Neural progenitor cell (in vitro differentiated cells): ENCODE results near the gene FBXL17. TPM values are rescaled to one million over a fixed set of nuclear protein-coding genes. Genes with fewer than 3 reads are reported as not detected.

Experiments
- DNase-seq: peaks from one replicate; pipeline ENCODE4 v3.0.0-alpha.2; 2016; ENCODE audit warnings: low spot score
- H2AFZ ChIP-seq: fragments of 200-600 bp; sonication (generic); replicated peaks from 2 replicates; pipeline ENCODE4 v1.6.1; 2016; ENCODE audit warnings: antibody characterized with exemption
- H3F3A ChIP-seq: fragments of 200-600 bp; sonication (generic); 2 replicates; pipeline ENCODE4 v1.6.1; 2016; ENCODE audit warnings: antibody characterized with exemption, low read depth
- H3K27ac ChIP-seq: fragments of 200-600 bp; sonication (generic); 2 replicates; pipeline ENCODE4 v1.5.1; 2016; ENCODE audit warnings: mild to moderate bottlenecking
- H3K27me3 ChIP-seq: fragments of 200-600 bp; sonication (generic); 2 replicates; pipeline ENCODE4 v1.6.1; 2016; ENCODE audit warnings: mild to moderate bottlenecking, moderate library complexity
- H3K36me3 ChIP-seq: fragments of 200-600 bp; sonication (generic); 2 replicates; pipeline ENCODE4 v1.5.1; 2016
- H3K4me1 ChIP-seq: fragments of 200-600 bp; sonication (generic); 2 replicates; pipeline ENCODE4 v1.6.1; 2016; ENCODE audit warnings: mixed run types
- H3K4me2 ChIP-seq: fragments of 200-600 bp; sonication (generic); 2 replicates; pipeline ENCODE4 v1.6.1; 2016
- H3K4me3 ChIP-seq: fragments of 200-600 bp; sonication (generic); 2 replicates; pipeline ENCODE4 v1.5.1; 2016
- H3K79me2 ChIP-seq: fragments of 200-600 bp; sonication (generic); 2 replicates; pipeline ENCODE4 v1.6.1; 2016; ENCODE audit warnings: low read depth
- H3K9ac ChIP-seq: fragments of 200-600 bp; sonication (generic); 2 replicates; pipeline ENCODE4 v1.6.1; 2016
- H3K9me3 ChIP-seq: fragments of 200-600 bp; sonication (generic); 2 replicates; pipeline ENCODE4 v1.5.1; 2016; ENCODE audit warnings: low read depth
- H4K20me1 ChIP-seq: fragments of 200-600 bp; sonication (generic); 2 replicates; pipeline ENCODE4 v1.6.1; 2016; ENCODE audit warnings: low read depth
- H3K27ac Mint-ChIP-seq: 3 replicates; pipeline ENCODE4 v1.8.0; 2021; ENCODE audit warnings: mixed read lengths
- H3K27me3 Mint-ChIP-seq: 2 replicates; pipeline ENCODE4 v1.8.0; 2022; ENCODE audit warnings: low read depth, mild to moderate bottlenecking, inconsistent platforms, moderate library complexity, mixed read lengths; ENCODE audit not compliant: insufficient read depth
- H3K36me3 Mint-ChIP-seq: 3 replicates; pipeline ENCODE4 v1.8.0; 2021; ENCODE audit warnings: mixed read lengths
- H3K4me1 Mint-ChIP-seq: 3 replicates; pipeline ENCODE4 v1.8.0; 2021; ENCODE audit warnings: mixed read lengths
- H3K4me3 Mint-ChIP-seq: 3 replicates; pipeline ENCODE4 v1.8.0; 2021; ENCODE audit warnings: mild to moderate bottlenecking, moderate library complexity, mixed read lengths
- H3K9me3 Mint-ChIP-seq: 3 replicates; pipeline ENCODE4 v1.8.0; 2020; ENCODE audit warnings: mixed read lengths
- EZH2 ChIP-seq: fragments of 200-600 bp; sonication (generic); IDR thresholded peaks from 2 replicates; pipeline ENCODE4 v1.6.1; 2017; ENCODE audit warnings: antibody characterized with exemption, mild to moderate bottlenecking, moderate library complexity
- EZH2phosphoT487 ChIP-seq: fragments of 200-600 bp; sonication (generic); IDR thresholded peaks from 2 replicates; pipeline ENCODE4 v1.6.1; 2017; ENCODE audit warnings: antibody characterized with exemption
- total RNA-seq: library from RNA; depleted of rRNA; stranded (reverse); fragments of >200 nt; gene quantifications from 2 replicates; pipeline ENCODE4 v1.2.3, GENCODE V29; 2015; ENCODE audit warnings: low replicate concordance
- TF ChIP-seq, protein P1 (sequence below): fragments of 200-600 bp; sonication (generic); IDR thresholded peaks from 2 replicates; pipeline ENCODE4 v1.5.1; 2017; ENCODE audit warnings: antibody characterized with exemption, mild to moderate bottlenecking

FBXL17 gene
- total RNA-seq, 1 donor from 2014 or later: 7.6 TPM

DNA sequence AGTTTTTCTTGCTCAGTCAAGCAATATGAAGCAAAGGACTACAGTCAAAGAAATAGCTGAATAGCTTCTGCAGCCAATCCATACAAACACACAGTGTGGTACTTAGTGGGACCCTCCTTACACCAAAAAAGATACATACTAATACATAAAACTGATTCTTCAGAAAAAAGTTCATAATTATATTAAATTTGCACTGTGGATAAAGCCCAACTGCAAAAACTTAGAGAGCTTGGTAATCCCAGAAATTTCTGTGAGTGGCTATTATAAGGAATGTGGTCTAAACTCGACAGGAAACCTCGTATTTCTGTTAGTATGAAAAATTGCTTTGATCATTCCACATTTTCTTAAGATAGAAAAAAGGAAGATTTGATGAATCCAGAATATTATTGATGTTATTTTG, 245.4 kb downstream of the FBXL17 start:
- H3K4me3 ChIP-seq: no peak overlapping the region
- H3K79me2 ChIP-seq: no peaks in the 10 kb centered on the region
- no peak overlapping the region for H2AFZ ChIP-seq
- H3K27me3 Mint-ChIP-seq: no peaks in the 10 kb centered on the region
- no peaks in the 10 kb centered on the region for H3K27me3 ChIP-seq
- no peak for DNase-seq
- no peak overlapping the region for H3K4me3 Mint-ChIP-seq
- TF ChIP-seq EZH2: no peak
- TF ChIP-seq EZH2phosphoT487: no peak
- TF ChIP-seq, protein P1, sequence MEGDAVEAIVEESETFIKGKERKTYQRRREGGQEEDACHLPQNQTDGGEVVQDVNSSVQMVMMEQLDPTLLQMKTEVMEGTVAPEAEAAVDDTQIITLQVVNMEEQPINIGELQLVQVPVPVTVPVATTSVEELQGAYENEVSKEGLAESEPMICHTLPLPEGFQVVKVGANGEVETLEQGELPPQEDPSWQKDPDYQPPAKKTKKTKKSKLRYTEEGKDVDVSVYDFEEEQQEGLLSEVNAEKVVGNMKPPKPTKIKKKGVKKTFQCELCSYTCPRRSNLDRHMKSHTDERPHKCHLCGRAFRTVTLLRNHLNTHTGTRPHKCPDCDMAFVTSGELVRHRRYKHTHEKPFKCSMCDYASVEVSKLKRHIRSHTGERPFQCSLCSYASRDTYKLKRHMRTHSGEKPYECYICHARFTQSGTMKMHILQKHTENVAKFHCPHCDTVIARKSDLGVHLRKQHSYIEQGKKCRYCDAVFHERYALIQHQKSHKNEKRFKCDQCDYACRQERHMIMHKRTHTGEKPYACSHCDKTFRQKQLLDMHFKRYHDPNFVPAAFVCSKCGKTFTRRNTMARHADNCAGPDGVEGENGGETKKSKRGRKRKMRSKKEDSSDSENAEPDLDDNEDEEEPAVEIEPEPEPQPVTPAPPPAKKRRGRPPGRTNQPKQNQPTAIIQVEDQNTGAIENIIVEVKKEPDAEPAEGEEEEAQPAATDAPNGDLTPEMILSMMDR: no peak
- no peak overlapping the region for H3K27ac ChIP-seq
- H3K9ac ChIP-seq: no peak overlapping the region
- no peaks in the 10 kb centered on the region for H3K9me3 Mint-ChIP-seq
- no peaks in the 10 kb centered on the region for H3K36me3 ChIP-seq
- no peaks in the 10 kb centered on the region for H4K20me1 ChIP-seq
- no peaks in the 10 kb centered on the region for H3K9me3 ChIP-seq
- no peaks in the 10 kb centered on the region for H3F3A ChIP-seq
- H3K4me1 ChIP-seq: peaks cover 8% of the 10 kb centered on the region
- H3K4me1 Mint-ChIP-seq: no peaks in the 10 kb centered on the region
- H3K27ac Mint-ChIP-seq: no peak overlapping the region
- H3K36me3 Mint-ChIP-seq: no peaks in the 10 kb centered on the region
- H3K4me2 ChIP-seq: no peak overlapping the region

DNA sequence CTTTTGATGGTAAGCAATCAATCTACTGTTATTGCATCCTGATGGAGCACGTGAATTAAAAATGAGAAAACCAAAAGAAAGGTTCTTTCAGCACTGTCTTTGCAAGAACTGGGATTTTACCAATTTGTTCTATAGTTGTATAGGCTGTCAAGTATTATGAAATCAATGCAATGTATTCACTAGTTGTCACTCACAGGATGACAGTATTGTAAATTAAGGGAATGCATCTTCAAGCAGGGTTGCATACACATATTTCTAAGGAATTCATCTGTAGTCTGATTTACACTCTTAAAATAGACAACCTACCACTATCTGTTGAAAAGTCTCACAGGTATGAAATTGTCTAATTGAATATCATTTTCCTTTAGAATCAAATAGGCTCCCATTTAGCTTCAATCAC, 252.8 kb downstream of the FBXL17 start:
- H3K9me3 ChIP-seq: no peaks in the 10 kb centered on the region
- H4K20me1 ChIP-seq: no peaks in the 10 kb centered on the region
- H3K79me2 ChIP-seq: no peaks in the 10 kb centered on the region
- no peak overlapping the region for H3K9ac ChIP-seq
- no peaks in the 10 kb centered on the region for H3K4me1 ChIP-seq
- Mint-ChIP-seq H3K4me3 (no peak overlapping the region), H3K4me1 (no peaks in the 10 kb centered on the region), H3K27me3 (no peaks in the 10 kb centered on the region), H3K9me3 (no peaks in the 10 kb centered on the region), H3K36me3 (no peaks in the 10 kb centered on the region), H3K27ac (no peak overlapping the region)
- TF ChIP-seq EZH2phosphoT487: no peak
- no peak for TF ChIP-seq EZH2
- H3K27me3 ChIP-seq: no peaks in the 10 kb centered on the region
- H3F3A ChIP-seq: no peaks in the 10 kb centered on the region
- H3K36me3 ChIP-seq: no peaks in the 10 kb centered on the region
- no peak overlapping the region for H3K27ac ChIP-seq
- no peak overlapping the region for H3K4me2 ChIP-seq
- DNase-seq: no peak
- no peak overlapping the region for H3K4me3 ChIP-seq
- H2AFZ ChIP-seq: no peak overlapping the region

DNA sequence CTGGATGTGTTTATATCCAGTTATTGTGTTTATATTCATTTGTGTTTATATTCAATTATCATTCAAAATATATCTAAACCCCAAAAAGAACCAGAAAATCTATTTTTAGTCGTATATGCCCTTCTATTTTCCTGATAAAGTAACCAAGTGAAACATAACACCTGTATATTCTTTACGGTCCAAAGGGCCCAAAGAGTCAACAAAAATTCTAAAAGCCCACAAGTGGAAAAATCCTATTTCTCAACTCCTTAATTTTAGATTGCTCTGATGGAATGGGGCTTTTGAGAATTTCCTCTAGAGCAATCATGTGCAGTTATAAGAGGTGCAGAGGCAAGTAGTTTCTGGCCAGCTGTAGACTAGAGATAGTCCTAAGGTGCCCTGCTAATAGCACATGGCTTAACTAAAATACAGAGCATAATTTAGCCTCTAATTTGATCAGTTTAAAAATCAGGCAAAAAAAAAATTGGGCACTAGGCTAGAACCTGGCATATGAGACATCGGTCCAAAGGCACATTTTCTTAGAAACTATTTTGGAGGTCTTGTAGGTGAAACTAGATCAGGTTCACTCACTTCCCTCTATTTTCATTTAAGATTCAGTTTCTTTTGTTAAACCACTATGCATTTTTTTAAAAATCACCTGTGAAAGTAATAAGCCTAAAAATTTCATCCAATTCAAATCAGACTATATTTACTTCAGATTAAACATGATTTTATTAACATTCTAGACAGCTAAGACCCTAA, 256.0 kb downstream of the FBXL17 start:
- Mint-ChIP-seq H3K4me3 (no peak overlapping the region), H3K27ac (no peak overlapping the region), H3K9me3 (no peaks in the 10 kb centered on the region), H3K36me3 (no peaks in the 10 kb centered on the region), H3K27me3 (no peaks in the 10 kb centered on the region), H3K4me1 (no peaks in the 10 kb centered on the region)
- H3K4me3 ChIP-seq: no peak overlapping the region
- H4K20me1 ChIP-seq: no peaks in the 10 kb centered on the region
- H3K79me2 ChIP-seq: no peaks in the 10 kb centered on the region
- H3K9me3 ChIP-seq: no peaks in the 10 kb centered on the region
- no peaks in the 10 kb centered on the region for H3K36me3 ChIP-seq
- no peak overlapping the region for H3K9ac ChIP-seq
- no peak overlapping the region for H3K27ac ChIP-seq
- H3F3A ChIP-seq: no peaks in the 10 kb centered on the region
- DNase-seq: no peak
- H3K4me1 ChIP-seq: no peaks in the 10 kb centered on the region
- H3K4me2 ChIP-seq: no peak overlapping the region
- TF ChIP-seq EZH2phosphoT487: no peak
- TF ChIP-seq, protein P1: no peak
- no peak for TF ChIP-seq EZH2
- H2AFZ ChIP-seq: no peak overlapping the region
- no peaks in the 10 kb centered on the region for H3K27me3 ChIP-seq

DNA sequence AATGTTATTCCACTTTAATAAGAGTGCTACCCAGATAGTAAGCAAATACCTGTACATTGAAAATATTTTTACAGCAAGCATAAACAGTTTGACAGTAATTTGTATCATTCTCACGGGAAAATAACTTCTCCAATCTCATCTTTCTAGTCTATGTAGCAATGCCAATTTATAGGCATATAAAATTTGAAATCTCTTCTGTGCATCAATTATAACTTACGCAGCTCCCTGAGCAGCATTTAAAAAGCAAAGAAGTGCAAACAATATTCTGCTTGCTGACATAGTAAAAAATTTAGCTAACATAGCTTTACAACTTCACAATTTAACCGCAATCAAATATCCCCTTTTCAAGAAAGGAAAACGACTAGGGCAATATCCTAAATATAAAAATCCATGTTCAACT, 257.3 kb downstream of the FBXL17 start:
- H3K36me3 ChIP-seq: no peaks in the 10 kb centered on the region
- no peak overlapping the region for H2AFZ ChIP-seq
- no peaks in the 10 kb centered on the region for H3K79me2 ChIP-seq
- H3K4me3 Mint-ChIP-seq: no peak overlapping the region
- H3K27me3 Mint-ChIP-seq: no peaks in the 10 kb centered on the region
- DNase-seq: no peak
- no peak overlapping the region for H3K4me3 ChIP-seq
- H3K4me1 Mint-ChIP-seq: no peaks in the 10 kb centered on the region
- no peaks in the 10 kb centered on the region for H3K9me3 Mint-ChIP-seq
- no peaks in the 10 kb centered on the region for H3K27me3 ChIP-seq
- H3K4me2 ChIP-seq: no peak overlapping the region
- no peaks in the 10 kb centered on the region for H4K20me1 ChIP-seq
- H3K9ac ChIP-seq: no peak overlapping the region
- no peaks in the 10 kb centered on the region for H3K9me3 ChIP-seq
- no peak overlapping the region for H3K27ac Mint-ChIP-seq
- H3K36me3 Mint-ChIP-seq: no peaks in the 10 kb centered on the region
- TF ChIP-seq EZH2phosphoT487: no peak
- TF ChIP-seq, protein P1: no peak
- no peak for TF ChIP-seq EZH2
- H3K27ac ChIP-seq: no peak overlapping the region
- no peaks in the 10 kb centered on the region for H3F3A ChIP-seq
- H3K4me1 ChIP-seq: no peaks in the 10 kb centered on the region
